Activated CD4-positive, alpha-beta T cell treated with anti-CD3 and anti-CD28 coated beads, Interleukin-2, Interleukin-6, amounts not matched to agents 100 ng/mL and 50 ng/mL, durations not matched to agents 16 hours and 8 hours (primary cell): ENCODE results near the gene DCAF4.

Experiments used
- DNase-seq: peaks from one replicate; pipeline ENCODE4 v3.0.0-alpha.2; 2020

The DCAF4 gene, protein sequence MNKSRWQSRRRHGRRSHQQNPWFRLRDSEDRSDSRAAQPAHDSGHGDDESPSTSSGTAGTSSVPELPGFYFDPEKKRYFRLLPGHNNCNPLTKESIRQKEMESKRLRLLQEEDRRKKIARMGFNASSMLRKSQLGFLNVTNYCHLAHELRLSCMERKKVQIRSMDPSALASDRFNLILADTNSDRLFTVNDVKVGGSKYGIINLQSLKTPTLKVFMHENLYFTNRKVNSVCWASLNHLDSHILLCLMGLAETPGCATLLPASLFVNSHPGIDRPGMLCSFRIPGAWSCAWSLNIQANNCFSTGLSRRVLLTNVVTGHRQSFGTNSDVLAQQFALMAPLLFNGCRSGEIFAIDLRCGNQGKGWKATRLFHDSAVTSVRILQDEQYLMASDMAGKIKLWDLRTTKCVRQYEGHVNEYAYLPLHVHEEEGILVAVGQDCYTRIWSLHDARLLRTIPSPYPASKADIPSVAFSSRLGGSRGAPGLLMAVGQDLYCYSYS

DNA sequence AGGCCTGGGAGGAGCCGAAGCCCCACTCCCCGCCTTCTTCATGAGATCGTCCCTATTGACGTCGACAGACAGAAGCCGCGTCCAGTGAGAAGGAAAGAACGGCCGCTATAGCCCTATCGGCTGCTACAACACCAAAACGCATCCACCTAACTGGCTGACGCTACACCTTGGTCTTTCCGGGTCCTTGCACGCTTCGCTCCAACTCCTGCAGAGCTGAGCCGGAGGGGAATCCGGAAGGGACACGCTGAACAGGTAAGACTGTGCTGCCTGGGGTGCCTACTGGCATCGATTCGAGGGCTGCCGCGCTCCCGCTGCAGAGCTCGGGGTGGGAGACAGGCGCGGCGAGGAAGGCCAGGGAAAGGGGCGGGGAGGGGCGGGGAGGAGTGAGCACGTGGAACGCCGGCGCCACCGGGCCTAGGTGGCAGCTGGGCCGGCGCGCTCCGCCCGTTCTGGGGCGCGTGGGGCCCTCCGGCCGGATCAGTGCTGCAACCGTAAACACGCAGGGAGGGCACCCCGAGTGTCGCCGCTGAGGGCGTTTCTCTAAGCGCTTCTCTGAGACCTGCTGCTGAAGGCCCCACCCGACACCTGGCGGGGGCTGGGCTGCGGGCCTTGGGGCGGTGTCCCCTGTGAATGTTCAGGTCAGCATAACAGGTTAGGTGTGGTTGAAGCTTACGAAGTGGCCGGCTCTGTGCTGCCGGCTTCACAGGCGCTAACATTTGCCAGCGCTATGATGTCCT, at the start of gene DCAF4:
Gene DCAF4, plus strand, starts transcription at position 173 of the 737 bp plus-strand sequence. CDS start 11,515 bp downstream, outside the sequence.
- peak; percentile 98 for DNase-seq

DNA sequence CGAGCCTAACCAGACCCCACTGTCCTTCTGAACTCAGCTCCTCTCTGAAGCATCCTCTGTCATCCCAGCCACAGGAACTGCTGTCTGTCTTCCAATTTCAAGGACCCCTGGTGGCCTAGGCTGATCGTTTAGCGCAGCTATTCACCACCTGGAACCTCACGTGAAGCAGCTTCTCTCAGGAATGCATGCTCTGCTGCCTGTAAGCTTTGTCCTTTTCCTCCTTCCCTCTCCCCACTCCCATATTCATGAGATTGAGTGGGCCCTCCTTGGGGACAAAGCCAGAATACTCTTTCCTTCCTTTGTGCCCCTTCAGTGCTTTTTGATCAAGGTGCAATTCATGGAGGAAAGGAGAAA, 49.6 kb upstream of the DCAF4 start:
- DNase-seq, result no peak

DNA sequence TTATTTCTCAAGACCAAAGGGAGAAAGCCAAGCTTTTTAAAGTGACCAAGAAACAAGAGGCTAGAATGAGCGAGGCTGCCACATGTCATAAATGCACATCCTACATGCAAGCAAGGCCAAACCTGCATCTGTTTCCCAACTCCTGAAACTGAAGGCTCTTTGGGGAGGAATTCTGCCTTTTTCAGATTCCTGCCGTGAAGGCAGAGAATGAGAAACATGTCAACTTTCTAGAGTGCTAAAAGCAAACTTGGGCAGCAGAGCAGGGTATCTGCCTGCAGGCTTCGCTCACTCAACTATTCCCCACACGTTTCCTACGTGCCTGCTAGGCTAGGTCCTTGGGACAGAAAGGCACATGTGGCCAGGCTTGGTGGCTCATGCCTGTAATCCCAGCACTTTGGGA, 47.5 kb upstream of the DCAF4 start:
- no peak for DNase-seq

DNA sequence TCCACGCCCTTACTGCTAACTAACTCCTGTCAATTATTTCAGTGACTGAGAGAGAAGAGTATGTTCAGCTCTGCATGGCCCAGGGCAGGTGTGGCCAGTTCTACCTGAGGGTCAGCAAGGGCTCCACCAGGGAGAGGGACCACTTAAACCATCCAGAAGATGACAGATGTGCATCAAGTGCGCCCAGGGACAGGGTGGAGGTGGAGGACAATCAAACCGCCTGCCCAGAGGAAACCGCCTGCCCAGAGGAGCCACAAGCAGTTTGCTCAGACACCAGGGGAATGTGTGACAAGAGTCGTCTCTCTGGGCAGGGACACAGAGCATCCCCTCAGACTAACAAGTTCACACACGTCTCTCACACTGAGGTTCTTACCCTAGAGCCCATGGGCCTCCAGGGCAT, 46.8 kb upstream of the DCAF4 start:
- DNase-seq, result no peak

DNA sequence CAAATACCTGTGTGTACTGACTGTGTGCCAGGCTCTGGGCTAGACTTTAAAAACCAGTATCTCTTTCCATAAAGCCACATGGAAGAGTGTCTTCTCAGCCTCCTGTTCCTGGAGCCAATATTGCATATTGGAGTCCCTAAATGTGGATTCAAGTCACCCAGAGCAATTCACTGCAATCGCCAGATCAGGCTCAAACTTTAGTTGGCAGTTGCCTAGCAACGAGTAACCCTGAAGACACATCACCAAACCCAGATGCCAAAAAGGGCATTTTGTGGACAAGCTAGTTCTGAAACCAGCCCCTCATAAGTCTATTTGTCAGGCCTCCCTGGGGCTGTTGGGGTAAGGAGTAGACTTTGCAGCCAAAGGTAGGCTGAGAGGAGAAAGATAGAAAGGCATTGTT, 46.1 kb upstream of the DCAF4 start:
- no peak for DNase-seq

DNA sequence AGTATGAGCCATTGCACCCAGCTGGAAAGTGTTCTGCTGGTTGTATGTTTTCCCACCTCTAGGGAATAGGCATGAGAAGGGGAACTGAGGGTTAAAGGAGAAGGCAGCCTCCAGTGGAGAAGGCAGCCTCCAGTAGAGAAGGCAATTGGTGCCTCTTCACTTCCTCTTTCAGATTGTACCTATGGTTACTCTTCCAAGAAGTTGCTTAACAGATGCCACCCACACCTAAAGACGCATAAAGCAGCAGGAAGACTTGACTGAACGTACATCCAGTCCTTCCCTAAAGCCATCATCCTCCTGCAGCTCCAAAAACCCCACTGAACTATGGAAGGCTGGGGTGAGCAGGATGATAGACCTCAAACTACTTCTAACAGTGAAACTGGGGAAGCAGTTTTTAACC, 45.4 kb upstream of the DCAF4 start:
- DNase-seq, result no peak

DNA sequence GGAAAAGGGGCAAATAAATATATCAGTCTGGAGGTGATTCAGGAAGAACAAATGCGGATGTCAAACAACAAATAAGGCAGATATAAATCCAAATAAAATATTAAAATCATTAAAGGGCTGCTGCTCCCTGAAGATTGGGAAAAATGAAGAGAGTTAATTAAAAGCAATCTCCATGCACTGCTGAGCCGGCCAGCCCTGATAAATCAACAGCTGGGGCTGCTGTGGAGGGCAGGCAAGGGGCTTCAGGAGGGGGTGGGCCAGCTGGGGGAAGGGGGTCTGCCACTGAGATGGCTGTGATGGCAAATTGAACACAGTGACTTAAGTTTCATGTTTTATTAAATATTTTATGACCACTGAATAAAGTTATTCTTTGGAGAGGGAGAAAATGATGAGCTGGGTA, 44.7 kb upstream of the DCAF4 start:
- no peak for DNase-seq

DNA sequence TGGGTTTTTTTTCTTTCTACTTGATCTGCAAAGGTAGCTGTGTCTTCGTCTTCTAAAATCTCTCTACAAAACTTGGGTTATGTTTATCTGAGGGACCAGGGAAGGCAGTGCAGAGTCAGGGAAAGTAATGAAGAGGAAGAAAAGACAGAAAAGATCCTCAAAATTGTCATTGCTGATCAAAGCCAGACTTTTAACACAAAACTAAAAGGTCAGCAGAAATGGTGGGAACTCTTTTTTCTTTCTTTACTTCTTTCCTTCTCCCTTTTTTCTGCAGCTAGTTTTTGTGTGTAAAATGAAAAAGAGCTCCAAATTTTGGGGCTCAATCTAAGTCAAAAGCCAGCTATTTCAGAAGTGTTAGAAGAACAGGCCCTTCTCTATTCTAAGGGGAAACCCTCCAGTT, 44.2 kb upstream of the DCAF4 start:
- DNase-seq, result no peak

DNA sequence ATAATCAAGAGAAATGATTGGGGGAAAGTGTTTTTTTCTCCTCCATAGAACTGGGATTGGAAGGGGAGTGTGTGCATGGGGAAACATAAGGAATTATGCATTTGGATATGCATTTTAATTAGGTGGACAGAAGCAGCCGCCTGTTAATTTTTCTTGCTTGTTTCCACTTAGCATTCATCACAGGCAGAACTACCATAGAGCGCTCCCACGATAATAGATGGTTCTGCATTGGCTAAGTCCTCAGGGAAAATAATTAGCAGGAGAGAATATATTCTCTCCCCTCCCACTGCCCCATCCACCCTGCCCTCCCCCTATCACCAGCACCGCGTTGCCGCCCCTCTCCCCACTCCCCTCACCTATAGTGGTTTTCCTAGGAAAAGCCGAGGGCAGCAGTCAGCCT, 43.8 kb upstream of the DCAF4 start:
- DNase-seq, result no peak

DNA sequence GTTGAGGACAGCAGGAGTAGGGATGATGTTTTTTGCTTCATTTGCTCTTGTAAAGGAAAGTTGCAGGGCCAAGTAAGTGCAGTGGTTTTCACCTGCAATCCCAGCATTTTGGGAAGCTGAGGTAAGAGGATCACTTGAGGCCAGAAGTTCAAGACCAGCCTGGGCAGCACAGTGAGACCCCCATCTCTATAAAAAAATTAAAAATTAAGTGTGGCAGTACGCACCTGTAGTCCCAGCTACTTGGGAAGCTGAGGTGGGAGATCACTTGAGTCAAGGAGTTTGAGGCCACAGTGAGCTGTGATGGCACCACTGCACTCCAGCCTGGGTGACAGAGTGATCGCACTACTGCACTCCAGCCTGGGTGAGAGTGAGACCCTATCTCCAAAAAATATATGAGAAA, 43.2 kb upstream of the DCAF4 start:
- no peak for DNase-seq

DNA sequence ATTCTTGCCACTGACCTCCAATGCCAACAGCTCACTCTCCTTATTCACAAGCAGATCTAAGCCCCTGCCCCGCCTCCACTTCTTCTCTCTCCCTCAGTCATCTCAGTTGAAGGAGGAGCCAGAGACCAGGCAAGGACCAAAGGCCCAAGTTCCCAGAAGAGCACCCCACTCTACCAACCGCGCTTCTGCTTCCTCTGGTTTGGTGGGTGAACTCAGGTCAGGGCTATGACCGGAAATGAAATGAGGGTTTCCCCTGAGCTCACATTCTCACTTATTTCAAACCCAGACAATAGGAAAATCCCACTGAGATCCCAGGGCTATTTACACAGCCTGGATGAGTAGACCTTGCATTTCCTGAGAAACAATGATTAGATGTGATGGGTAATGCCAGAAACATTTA, 42.3 kb upstream of the DCAF4 start:
- peak; percentile 42 for DNase-seq

DNA sequence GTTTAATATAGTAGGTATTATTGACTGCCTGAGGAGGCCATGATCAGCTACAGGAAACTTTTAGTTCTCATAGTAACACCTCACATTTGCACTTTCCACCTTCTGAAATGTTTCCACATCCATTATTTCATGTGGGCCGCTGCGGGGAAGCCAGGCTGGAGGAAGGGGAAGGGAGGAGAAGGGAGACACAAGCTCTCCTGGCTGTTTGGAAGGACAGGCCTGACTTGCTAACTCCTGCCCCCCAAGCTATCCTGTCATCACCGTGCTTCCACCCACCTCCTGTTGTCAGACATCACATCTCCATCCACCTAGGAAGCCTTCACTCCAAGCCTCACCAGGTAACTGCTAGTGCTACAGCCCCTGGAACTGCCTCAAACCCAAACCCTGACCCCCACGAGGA, 41.9 kb upstream of the DCAF4 start:
- DNase-seq, result no peak

DNA sequence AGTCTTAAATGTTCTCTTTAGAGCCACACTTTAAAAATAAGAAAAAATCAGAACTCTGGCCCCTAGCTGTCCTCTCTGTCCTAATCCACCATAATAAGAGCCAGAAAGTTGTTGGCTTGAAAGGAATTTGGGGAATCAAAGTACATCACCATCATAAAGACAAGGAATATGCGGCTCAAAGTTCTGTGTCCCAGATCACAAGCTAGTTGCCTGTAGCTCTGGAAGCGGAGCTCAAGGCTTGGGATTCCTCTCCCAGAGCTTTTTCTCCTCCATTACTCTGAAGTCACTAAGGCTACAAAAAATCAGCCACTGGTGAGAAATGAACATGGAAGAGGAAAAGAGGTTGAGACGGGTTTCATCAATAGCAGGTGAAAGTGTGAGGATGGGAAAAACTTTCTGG, 38.8 kb upstream of the DCAF4 start:
- DNase-seq, result no peak

DNA sequence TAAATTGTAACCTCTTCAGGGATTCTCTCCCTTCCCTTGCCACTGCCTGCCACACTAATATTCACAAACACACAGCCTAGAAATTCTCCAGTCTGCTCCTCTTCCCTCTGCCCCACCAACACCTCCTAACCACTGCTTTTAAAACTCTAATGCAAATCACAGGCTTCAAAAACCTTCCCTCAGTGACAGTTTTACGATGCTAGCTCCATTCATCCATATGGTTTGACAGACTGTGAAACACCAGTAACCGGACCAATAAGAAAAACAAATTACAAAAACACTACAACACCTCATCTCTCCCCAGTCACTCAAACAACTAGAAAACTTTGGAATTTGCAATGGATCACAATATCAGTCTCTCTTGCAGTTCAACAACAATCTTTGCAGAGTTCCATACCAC, 38.1 kb upstream of the DCAF4 start:
- DNase-seq, result no peak

DNA sequence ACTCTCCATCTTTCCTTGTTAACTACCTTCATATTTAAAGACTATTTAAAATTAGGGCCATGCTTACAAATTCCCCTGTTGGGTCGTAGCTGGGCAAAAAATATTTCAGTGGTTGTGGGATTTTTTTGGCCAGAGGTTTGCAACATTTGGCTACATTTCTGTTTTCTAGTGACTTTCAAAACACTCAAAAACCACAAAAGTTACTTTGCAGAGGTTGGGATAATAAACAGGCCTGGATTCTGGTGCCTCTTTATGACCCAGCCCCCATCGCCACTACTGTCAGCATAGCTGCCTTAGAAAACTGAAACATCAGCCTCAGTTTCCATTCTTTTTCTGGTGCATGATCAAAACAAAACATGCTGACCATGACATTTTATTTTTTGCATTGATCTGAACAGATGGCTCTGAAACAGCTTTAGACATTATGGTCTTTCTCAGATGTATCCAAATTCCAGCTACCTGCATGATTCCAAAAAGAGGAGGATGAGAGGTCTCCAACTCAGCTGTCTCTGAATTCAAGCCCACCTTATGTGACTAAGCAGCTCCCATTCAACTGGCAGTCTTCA, 37.5 kb upstream of the DCAF4 start:
- no peak for DNase-seq

DNA sequence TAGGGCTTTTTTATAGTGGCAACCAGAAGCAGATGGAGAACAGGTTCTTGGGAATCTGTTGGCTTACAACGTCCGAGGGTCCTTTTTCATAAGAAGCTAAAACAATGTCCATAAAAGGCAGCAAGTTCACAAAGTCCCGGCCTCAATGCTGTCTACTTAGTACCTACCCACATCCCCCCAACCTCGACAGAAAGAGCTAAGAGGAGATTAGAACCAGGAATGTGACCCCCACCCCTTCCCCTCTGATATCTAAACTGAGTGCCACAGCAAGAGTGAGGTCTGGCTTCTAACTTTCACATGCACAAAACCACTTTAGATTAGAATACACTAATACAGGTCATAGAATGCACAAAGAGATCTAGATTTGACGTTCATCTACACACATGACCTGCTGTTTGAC, 36.9 kb upstream of the DCAF4 start:
- no peak for DNase-seq

DNA sequence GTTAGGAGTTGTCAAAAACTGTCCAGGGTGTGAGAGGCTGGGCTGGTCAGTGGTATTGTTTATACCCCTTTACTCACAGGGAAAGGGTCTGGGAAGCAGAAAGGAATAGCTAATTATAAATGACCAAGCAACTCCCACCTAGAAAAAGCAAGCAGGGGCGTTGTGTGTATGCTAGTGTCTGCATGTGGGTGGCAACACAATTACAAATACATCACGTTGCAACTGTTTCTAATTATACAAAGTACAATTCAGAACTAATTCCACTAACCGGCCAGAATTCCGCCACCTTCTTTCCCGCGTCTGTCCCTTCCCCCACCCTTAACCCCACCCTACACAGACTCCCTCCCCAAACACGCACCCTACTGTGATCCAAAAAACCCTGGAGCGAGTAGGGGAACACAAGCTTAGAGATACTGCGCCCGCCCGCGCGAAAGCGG, 34.6 kb upstream of the DCAF4 start:
- no peak for DNase-seq

DNA sequence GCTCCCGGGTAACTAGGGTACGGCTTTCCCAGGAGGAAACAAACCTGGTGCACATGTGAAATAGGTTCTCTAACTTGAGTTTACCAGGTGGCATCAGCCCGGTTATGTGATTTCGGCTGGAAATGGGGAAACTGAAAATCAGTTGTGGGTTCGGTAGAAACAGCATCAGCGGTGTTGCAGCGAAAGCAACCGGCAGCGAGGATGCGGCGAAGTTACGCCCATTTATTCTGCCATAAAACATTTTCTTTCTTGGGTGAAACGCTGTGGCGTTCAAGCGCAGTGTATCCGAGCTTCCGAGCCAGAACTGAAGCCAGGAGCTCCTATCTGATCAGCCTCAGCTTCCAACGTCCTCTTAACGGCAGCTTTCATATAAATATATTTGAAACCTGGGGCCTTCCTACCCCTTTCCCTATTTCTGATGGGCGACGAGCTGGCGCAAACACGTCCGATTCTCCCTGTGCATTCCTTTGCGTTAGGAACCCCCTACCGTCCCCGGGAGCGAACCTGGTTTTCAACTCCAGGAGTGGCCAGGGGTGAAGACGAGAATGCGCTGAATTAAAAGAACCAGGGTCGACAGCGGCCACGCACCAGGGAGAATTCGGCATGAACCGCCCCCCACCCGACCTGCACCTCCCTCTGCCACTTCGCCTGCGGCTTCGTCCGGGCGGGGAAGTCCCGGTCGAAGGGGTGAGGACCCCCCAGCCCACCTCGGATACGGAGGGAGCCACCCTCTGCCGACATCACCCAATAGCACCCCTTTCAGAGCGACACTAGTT, 34.0 kb upstream of the DCAF4 start:
- peak; percentile 31 for DNase-seq

DNA sequence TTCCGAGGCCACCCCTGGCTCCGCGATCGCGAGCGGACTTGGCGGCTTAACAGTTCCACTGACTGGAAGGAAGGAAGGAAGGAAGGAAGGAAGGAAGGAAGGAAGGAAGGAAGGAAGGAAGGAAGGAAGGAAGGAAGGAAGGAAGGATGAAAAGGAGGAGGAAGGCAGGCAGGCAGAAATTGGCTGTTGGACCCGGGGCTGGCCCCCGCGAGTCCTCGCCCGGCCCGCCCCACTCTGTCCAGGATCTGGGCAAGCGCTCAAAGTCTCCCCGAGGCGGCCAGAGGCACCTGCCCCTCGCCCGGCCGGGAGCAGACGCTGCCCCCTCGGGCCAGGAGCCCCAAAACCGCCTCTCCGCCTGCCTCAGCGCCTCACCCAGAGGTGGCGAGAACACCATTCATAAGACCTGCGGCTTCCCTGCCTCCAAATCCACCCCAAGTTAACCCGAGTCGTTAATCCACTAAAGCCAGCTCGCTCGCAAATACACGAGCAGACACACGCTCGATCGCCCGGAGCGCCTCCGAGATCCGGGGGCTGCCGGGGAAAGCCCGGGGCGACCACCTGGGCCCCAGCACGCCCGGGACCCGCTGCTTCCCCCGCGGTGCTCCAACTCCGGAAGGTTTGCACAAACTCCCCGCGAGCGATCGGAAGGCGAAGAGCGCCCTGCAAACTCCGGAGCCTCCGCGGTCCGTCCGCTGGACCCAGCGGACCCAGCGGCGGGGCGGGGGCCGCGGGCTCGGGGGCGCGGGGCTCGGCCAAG, 33.2 kb upstream of the DCAF4 start:
- peak; percentile 38 for DNase-seq

DNA sequence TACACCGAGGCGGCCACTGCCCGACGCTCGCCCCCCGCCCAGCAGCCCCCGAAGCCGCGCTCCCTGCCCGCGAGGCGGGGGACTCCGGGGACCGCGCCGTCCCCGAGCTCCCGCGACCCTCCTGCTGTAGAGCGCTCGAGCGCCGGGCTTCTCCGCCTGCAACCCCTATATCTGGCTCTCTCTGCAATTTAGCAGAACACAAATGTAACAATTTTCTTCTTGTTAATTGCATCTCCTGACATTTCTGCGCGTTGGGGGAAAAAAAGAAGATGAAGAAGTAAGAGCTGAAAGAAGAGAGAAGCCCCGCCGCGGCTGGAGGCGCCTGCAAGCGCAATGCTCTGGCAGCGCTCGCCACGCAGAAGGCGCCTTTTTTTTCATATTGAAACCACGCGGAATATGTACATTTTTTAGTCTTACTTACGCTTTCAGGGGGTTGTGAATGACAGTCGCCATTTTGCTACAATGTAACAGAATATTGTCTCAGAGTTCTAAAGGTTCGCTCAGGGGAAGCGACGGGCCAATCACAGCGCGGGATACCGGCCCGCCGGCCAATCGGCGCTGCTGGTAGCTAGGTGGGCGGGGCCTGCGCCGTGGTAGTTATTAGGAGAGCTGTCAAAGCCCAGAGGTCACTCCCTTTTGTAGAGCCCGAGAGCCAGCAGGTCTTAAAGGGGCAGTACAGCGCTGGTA, 32.5 kb upstream of the DCAF4 start, which contains the start of gene DPF3:
Gene DPF3, minus strand, starts transcription at position 466 of the 687 bp plus-strand sequence. Its CDS starts 13 bp downstream, at position 453.
- peak; percentile 96 for DNase-seq

DNA sequence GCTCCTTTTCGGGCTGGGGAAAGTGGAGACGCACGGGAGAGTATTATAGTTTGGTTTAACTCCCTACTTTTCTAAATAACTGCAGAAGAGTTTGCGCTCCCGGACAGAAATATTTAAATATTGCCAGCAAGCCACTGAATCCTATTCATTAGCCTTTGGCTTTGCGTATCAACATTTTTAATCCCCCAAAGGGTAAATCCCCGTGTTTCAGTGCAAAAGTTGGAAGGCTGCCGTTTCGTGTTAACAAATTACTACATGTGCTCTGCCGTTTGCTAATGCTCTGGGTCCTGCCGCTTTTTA, 32.0 kb upstream of the DCAF4 start:
- no peak for DNase-seq
